Sigmoid colon (tissue), 7 donors: Measurements from ENCODE around the gene GJE1. TPM values are rescaled to one million over a fixed set of nuclear protein-coding genes. Genes with fewer than 3 reads are reported as not detected.
"Not testable (repeated sequence)": the region's sequence is repeated elsewhere in the genome, so short reads cannot be mapped to it uniquely, and the experiment has no call there.

Source experiments
- DNase-seq: peaks from one replicate; pipeline ENCODE4 v3.0.0-alpha.2; 2019
- H3K27ac ChIP-seq, 4 donors: fragments of 200-600 bp; sonication (generic); one replicate each; pipeline ENCODE4 v1.5.1; 2016 to 2019; ENCODE audit warnings: mild to moderate bottlenecking in 1 of 4
- H3K27me3 ChIP-seq, 3 donors: fragments of 200-600 bp; sonication (generic); one replicate each; pipeline ENCODE4 v1.5.1; 2019; ENCODE audit warnings: mild to moderate bottlenecking in 1 of 3
- H3K36me3 ChIP-seq, 4 donors: fragments of 200-600 bp; sonication (generic); one replicate each; pipeline ENCODE4 v1.5.1; 2016 to 2019
- H3K4me1 ChIP-seq, 4 donors: fragments of 200-600 bp; sonication (generic); one replicate each; pipeline ENCODE4 v1.5.1; 2017 to 2019
- H3K4me3 ChIP-seq, 4 donors: fragments of 200-600 bp; sonication (generic); one replicate each; pipeline ENCODE4 v1.5.1; 2017 to 2019; ENCODE audit warnings: mild to moderate bottlenecking in 2 of 4, moderate library complexity in 1 of 4
- H3K9me3 ChIP-seq, 4 donors: fragments of 200-600 bp in 3 of 4; sonication (generic) in 3 of 4; one replicate each; pipeline versions ENCODE4 v1.5.1 to v1.6.1; 2013 to 2019
- CTCF ChIP-seq, 4 experiments: fragments of 450-650 bp in 3 of 4; fragments of 200-600 bp in 1 of 4; IDR thresholded peaks; one replicate each; pipeline ENCODE4 v1.5.1; 2016 to 2019; ENCODE audit warnings: antibody characterized with exemption in 4 of 4, mild to moderate bottlenecking in 3 of 4, moderate library complexity in 2 of 4
- EP300 ChIP-seq, 4 donors: sonication (generic); formaldehyde crosslinking; IDR thresholded peaks; one replicate each; pipeline ENCODE4 v1.6.1; 2017; ENCODE audit warnings: antibody characterized with exemption in 4 of 4
- POLR2A ChIP-seq, 2 donors: fragments of 450-650 bp; IDR thresholded peaks; one replicate each; pipeline ENCODE4 v1.6.1; 2016; ENCODE audit warnings: antibody characterized with exemption in 2 of 2, mild to moderate bottlenecking in 2 of 2, moderate library complexity in 2 of 2
- POLR2AphosphoS5 ChIP-seq, 4 donors: sonication (generic); formaldehyde crosslinking; IDR thresholded peaks; one replicate each; pipeline ENCODE4 v1.6.1; 2017; ENCODE audit warnings: antibody characterized with exemption in 4 of 4
- WGBS, 2 donors: extraction: QIAGEN DNeasy Blood & Tissue Kit; methylation state at CpG; one replicate each; pipeline ENCODE4 v1.1.7; 2013; 5-methylcytosine and 5-hydroxymethylcytosine counted together
- intact Hi-C: fragments of 100-400 bp; cut with DNase I; formaldehyde crosslinking; loops from one replicate; pipeline ENCODE4 v1.15.1; 2023
- polyA plus RNA-seq, 3 donors: library from polyadenylated mRNA; stranded (reverse); fragments of 200-250 nt; gene quantifications; one replicate each; pipeline ENCODE4 v1.2.3, GENCODE V29; 2013
- total RNA-seq, 4 donors: library from RNA; depleted of rRNA; stranded (reverse); fragments of >200 nt; gene quantifications; one replicate each; pipeline ENCODE4 v1.1.0, GENCODE V29; 2016
- donor health status: healthy with polysubstance abuse.
- donor health status: Bipolar disorder and iron deficiency.
- donor health status: healthy.

Gene GJE1
- total and polyA plus RNA-seq, 7 donors: not detected

DNA sequence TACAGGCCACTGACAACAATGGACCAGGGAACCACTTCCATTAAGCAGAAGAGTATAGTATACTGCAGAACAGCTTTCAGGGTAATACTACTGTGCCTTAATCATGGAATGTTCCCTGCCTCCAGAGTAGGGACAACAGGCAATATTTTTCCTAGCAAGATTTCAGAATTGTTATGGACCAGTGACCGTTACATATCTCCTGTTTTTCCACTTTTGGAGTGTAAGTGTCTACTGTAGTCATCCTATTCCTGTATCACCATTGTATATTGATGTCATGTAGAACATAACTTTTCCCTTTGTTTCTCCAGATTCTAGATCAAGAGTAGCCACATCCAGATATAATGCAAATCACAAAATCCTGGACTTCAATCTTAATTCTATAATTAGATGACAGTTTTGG is 1.9 kb upstream of the GJE1 start:
- H3K4me3 ChIP-seq: no peak overlapping the region
- no peak overlapping the region for H3K27ac ChIP-seq
- TF ChIP-seq POLR2AphosphoS5 (IDR thresholded peaks at IDR 0.05) (no peak), CTCF (IDR thresholded peaks at IDR 0.05) (no peak), POLR2A (IDR thresholded peaks at IDR 0.05) (no peak), EP300 (IDR thresholded peaks at IDR 0.05) (no peak)
- DNase-seq: no peak
- no peaks in the 10 kb centered on the region for H3K4me1 ChIP-seq
- 89 to 93% methylated on average over 1 of the region's 1 CpG for WGBS, 2 donors
- intact Hi-C loops: no loop called here
- H3K36me3 ChIP-seq: no peaks in the 10 kb centered on the region
- no peaks in the 10 kb centered on the region for H3K27me3 ChIP-seq
- no peaks in the 10 kb centered on the region for H3K9me3 ChIP-seq

GRCh38 chr6:142138876-142139275 is 6.2 kb downstream of the GJE1 start:
- Histone ChIP-seq H3K27ac (no peak overlapping the region), H3K36me3 (no peaks in the 10 kb centered on the region), H3K4me3 (no peak overlapping the region), H3K4me1 (no peaks in the 10 kb centered on the region), H3K27me3 (no peaks in the 10 kb centered on the region), H3K9me3 (no peaks in the 10 kb centered on the region)
- WGBS, 2 donors: 39 to 47% methylated on average over 2 of the region's 2 CpGs
- TF ChIP-seq POLR2AphosphoS5 (IDR thresholded peaks at IDR 0.05): no peak
- no peak for TF ChIP-seq CTCF (IDR thresholded peaks at IDR 0.05)
- TF ChIP-seq EP300 (IDR thresholded peaks at IDR 0.05): no peak
- TF ChIP-seq POLR2A (IDR thresholded peaks at IDR 0.05): no peak
- intact Hi-C loops: no loop called here
- no peak for DNase-seq

- WGBS, 2 donors: 88 to 92% methylated on average over 13 of the region's 13 CpGs
- H3K27ac ChIP-seq, H3K4me1 ChIP-seq, H3K9me3 ChIP-seq, H3K27me3 ChIP-seq, DNase-seq, H3K4me3 ChIP-seq, H3K36me3 ChIP-seq: not testable (repeated sequence)
- intact Hi-C loops: loop anchor here (10.0 kb wide), 1 partner anchor 803 kb away; the partner anchor contains the start of gene HIVEP2
Observed at GRCh38 chr6:142141531-142141930, 8.8 kb downstream of the GJE1 start.

DNA sequence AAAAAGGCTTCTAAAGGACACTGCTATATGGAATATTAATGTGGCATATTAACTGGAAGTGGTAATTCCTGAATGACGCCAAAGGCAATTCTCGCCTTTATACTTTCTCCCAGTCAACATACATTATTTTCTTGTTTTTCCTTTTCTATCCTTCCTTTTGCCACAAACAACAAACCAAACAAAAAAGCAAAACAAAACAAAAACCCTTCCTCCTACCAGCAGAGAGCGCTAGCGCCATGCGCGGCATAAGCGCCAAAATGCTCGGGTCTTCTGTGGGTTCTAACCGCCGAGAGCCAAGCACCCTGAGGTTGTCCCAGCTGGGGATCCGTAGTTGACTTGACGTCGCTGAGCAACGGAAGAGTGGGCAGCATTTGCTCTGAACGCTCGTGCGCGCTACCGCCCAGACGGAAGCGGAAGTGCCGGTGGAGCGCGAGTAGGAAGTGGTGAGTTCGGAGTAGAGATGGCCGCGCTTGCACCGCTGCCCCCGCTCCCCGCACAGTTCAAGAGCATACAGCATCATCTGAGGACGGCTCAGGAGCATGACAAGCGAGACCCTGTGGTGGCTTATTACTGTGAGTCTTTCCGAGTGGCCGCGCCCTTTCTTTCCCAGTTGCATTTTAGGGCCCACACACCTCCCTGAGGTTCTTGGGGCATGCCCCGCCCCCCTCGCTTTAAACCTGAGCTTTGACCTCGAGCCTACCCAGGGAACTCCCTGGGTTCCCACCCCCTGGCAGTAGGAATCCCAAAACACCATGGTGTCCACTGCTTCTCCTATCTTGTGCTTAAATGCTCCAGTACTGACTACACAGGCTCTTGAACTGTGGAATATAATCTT is 14.3 kb downstream of the GJE1 start, which contains the start of the genes NMBR and VTA1:
TSS of gene NMBR (minus strand) at position 295 of the 835 bp plus-strand sequence. CDS start 58,464 bp downstream, outside the sequence.
TSS of gene VTA1 (plus strand) at position 436 of the 835 bp plus-strand sequence. CDS start at position 461, 25 bp downstream.
- intact Hi-C loops: loop anchor here (2.0 to 10.0 kb wide), 3 partner anchors 60 to 798 kb away; partner anchors contain the start of gene HIVEP2
- TF ChIP-seq CTCF (IDR thresholded peaks at IDR 0.05) (peak; percentile 83 to 86 (median 86)), POLR2AphosphoS5 (IDR thresholded peaks at IDR 0.05) (peak; percentile 74 to 93 (median 77)), POLR2A (IDR thresholded peaks at IDR 0.05) (no peak), EP300 (IDR thresholded peaks at IDR 0.05) (peak in 1 of 4 donors; percentile 66)
- H3K9me3 ChIP-seq: no peaks in the 10 kb centered on the region
- H3K36me3 ChIP-seq: no peaks in the 10 kb centered on the region
- DNase-seq: peak; percentile 98
- 0 to 1% methylated on average over 38 of the region's 38 CpGs for WGBS, 2 donors
- peak within 1 kb of the TSS; percentile 73 to 89 (median 85) for H3K4me3 ChIP-seq
- peak within 1 kb of the TSS; percentile 70 to 80 (median 76) for H3K27ac ChIP-seq
- H3K4me1 ChIP-seq: peaks cover 0 to 27% (median 22%) of the 10 kb centered on the region in 4 donors
- H3K27me3 ChIP-seq: no peaks in the 10 kb centered on the region

DNA sequence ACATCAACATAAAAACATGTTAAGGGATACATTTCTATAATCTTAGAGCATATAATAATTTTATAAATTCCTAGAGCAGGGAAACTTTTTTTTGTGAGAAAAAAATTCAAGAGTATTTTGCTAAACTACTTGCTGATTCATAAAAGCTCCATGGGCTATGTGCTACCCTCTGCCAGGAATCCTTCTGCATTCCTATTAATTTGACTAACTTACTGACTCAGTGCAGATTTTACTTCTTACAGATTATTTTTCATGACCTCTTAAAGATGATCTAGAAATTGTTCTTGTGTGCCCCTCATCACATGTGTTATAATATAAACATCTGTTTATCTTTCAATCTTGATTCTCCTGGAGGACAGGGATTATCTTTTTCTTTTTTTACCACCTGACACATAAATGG is 20.0 kb downstream of the GJE1 start:
- no peak overlapping the region for H3K27ac ChIP-seq
- peaks cover 0 to 40% (median 23%) of the 10 kb centered on the region in 4 donors for H3K4me1 ChIP-seq
- H3K9me3 ChIP-seq: no peaks in the 10 kb centered on the region
- no peaks in the 10 kb centered on the region for H3K36me3 ChIP-seq
- no peak for DNase-seq
- no peaks in the 10 kb centered on the region for H3K27me3 ChIP-seq
- TF ChIP-seq POLR2A (IDR thresholded peaks at IDR 0.05) (no peak), CTCF (IDR thresholded peaks at IDR 0.05) (no peak), POLR2AphosphoS5 (IDR thresholded peaks at IDR 0.05) (no peak), EP300 (IDR thresholded peaks at IDR 0.05) (no peak)
- H3K4me3 ChIP-seq: no peak overlapping the region
- intact Hi-C loops: no loop called here
